SU-DHL-6 (cell line): ENCODE results near the gene GDI2.
"Not testable (repeated sequence)": the region's sequence is repeated elsewhere in the genome, so short reads cannot be mapped to it uniquely, and the experiment has no call there.

Source experiments
- H2AFZ ChIP-seq: fragments of 200-600 bp; sonication (generic); 2 replicates; pipeline ENCODE4 v1.6.1; 2014; ENCODE audit warnings: low read depth, mild to moderate bottlenecking, moderate library complexity, mixed read lengths, antibody characterized with exemption, low read length; ENCODE audit not compliant: severe bottlenecking
- H3F3A ChIP-seq: fragments of 200-600 bp; shearing (Covaris generic); 2 replicates; pipeline ENCODE4 v1.6.0; 2016; ENCODE audit warnings: antibody characterized with exemption, mild to moderate bottlenecking; ENCODE audit not compliant: insufficient read depth
- H3K27ac ChIP-seq: fragments of 200-600 bp; sonication (generic); 2 replicates; pipeline ENCODE4 v1.5.1; 2016; ENCODE audit warnings: low read depth, mild to moderate bottlenecking, low read length, moderate library complexity, mixed read lengths
- H3K27me3 ChIP-seq: fragments of 200-600 bp; sonication (generic), shearing (Covaris generic); 2 replicates; pipeline ENCODE4 v1.6.0; 2014; ENCODE audit warnings: mild to moderate bottlenecking, low read length
- H3K36me3 ChIP-seq: fragments of 200-600 bp; sonication (generic); 2 replicates; pipeline ENCODE4 v1.6.1; 2014; ENCODE audit warnings: mild to moderate bottlenecking, low read length, mixed read lengths
- H3K4me2 ChIP-seq: fragments of 300-600, 200-600 bp; shearing (Covaris generic), sonication (generic); 2 replicates; pipeline ENCODE4 v1.6.0; 2014; ENCODE audit warnings: low read length, low read depth, mild to moderate bottlenecking; ENCODE audit not compliant: poor library complexity, severe bottlenecking
- H3K4me3 ChIP-seq: fragments of 200-600 bp; sonication (generic); 2 replicates; pipeline ENCODE4 v1.5.1; 2014; ENCODE audit warnings: antibody characterized with exemption, low read length, mild to moderate bottlenecking, mixed read lengths; ENCODE audit not compliant: insufficient read depth, poor library complexity, severe bottlenecking
- H3K79me2 ChIP-seq: fragments of 200-600 bp; sonication (generic); 2 replicates; pipeline ENCODE4 v1.6.1; 2014; ENCODE audit warnings: mild to moderate bottlenecking, low read length, moderate library complexity; ENCODE audit not compliant: insufficient read depth
- H3K9ac ChIP-seq: fragments of 200-600 bp; sonication (generic); 2 replicates; pipeline ENCODE4 v1.7.0; 2014; ENCODE audit warnings: mild to moderate bottlenecking, low read length
- H3K9me2 ChIP-seq: fragments of 200-600 bp; sonication (generic); replicated peaks from 2 replicates; pipeline ENCODE4 v1.6.1; 2014; ENCODE audit warnings: low read length; ENCODE audit not compliant: insufficient read depth
- H3K9me3 ChIP-seq: fragments of 200-600 bp; sonication (generic); 2 replicates; pipeline ENCODE4 v1.6.1; 2014; ENCODE audit warnings: low read length, mixed read lengths; ENCODE audit not compliant: insufficient read depth
- H4K20me1 ChIP-seq: fragments of 200-600 bp; sonication (generic); 2 replicates; pipeline ENCODE4 v1.6.1; 2014; ENCODE audit warnings: low read depth, mild to moderate bottlenecking, antibody characterized with exemption, low read length, moderate library complexity, mixed read lengths
- EZH2phosphoT487 ChIP-seq: fragments of 200-600 bp; sonication (generic), shearing (Covaris generic); conservative IDR thresholded peaks from 2 replicates; pipeline ENCODE4 v1.6.1; 2018; ENCODE audit warnings: mild to moderate bottlenecking, antibody characterized with exemption, low read length, moderate library complexity, mixed read lengths
- TF ChIP-seq, protein P1 (sequence below): fragments of 200-600 bp; sonication (generic); IDR thresholded peaks from one replicate; pipeline ENCODE4 v1.5.1; 2017; ENCODE audit warnings: antibody characterized with exemption, mild to moderate bottlenecking, low read length, moderate library complexity; ENCODE audit not compliant: insufficient read depth, poor library complexity, severe bottlenecking

The GDI2 gene

DNA sequence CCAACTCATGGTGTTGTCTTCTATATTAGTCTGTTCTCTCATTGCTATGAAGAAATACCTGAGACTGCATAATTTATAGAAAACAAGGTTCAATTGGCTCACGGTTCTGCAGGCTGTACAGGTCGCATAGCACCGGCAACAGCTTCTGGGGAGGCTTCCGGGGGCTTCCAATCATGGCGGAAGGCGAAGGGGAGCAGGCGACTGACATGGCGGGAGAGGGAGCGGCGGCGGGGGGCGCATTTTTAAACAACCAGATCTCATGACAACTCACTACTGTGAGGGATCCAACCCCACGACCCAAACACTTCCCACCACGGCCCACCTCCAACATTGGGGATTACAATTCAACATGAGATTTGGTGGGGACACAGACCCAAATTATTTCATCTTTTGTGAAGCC is 28.7 kb upstream of the GDI2 start:
- H3K9ac ChIP-seq: peak overlapping the region; percentile 22

DNA sequence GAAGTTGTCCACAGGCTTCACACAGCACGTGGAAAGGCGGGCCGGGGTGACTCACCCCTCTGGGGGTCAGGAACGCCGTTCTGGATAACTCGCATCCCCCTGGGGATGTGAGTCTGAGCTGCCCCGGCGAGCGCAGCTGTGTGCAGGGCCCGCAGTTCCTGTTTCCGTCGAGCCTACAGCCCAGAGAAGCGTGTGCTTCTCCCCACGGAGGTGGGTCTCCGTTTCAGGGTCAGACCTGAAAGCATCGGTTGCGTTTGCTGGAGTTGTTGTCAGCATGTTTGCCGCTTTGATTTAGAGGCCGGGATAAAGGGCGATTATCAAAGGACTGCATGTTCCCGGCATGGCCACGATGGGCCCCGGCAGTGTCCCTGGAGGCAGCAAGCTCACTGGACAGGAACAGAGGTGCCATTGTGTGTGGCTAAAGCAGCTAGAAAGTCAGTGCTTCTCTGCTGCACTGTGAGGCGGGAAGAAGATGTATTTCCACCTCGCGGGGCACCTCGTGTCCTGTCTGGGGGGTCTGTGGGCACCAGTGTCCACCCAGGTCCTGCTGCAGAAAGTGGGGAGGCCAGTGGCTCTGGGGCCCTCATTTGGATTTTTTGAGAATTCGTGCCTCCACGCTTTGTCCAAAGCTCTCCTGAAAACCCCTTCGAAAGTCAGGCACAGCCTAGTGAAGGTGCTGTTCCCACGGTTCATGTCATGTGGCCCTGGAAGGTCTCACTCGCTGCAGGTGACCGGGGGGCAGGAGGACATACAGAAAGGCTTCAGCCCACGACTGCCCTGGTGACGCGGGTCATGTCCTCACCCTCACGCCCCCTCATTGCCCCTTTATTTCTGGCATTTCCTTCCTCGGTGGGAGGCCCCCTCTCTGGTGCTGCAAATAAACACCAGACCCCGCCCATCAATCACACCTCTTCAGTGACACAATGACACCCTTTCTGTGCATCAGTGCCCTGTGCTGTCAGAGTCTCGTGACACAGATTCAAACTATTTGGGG is 27.4 kb upstream of the GDI2 start:
- Histone ChIP-seq H4K20me1 (no peaks in the 10 kb centered on the region), H3K79me2 (no peaks in the 10 kb centered on the region), H3K27me3 (no peaks in the 10 kb centered on the region), H3K36me3 (no peaks in the 10 kb centered on the region), H3F3A (peaks cover 50% of the 10 kb centered on the region), H3K9me2 (no peaks in the 10 kb centered on the region), H3K9ac (peak overlapping the region; percentile 64), H3K4me3 (peak overlapping the region; percentile 42), H2AFZ (no peak overlapping the region), H3K9me3 (no peaks in the 10 kb centered on the region), H3K27ac (peak overlapping the region; percentile 93), H3K4me2 (peak overlapping the region; percentile 66)
- no peak for TF ChIP-seq EZH2phosphoT487
- TF ChIP-seq, protein P1, sequence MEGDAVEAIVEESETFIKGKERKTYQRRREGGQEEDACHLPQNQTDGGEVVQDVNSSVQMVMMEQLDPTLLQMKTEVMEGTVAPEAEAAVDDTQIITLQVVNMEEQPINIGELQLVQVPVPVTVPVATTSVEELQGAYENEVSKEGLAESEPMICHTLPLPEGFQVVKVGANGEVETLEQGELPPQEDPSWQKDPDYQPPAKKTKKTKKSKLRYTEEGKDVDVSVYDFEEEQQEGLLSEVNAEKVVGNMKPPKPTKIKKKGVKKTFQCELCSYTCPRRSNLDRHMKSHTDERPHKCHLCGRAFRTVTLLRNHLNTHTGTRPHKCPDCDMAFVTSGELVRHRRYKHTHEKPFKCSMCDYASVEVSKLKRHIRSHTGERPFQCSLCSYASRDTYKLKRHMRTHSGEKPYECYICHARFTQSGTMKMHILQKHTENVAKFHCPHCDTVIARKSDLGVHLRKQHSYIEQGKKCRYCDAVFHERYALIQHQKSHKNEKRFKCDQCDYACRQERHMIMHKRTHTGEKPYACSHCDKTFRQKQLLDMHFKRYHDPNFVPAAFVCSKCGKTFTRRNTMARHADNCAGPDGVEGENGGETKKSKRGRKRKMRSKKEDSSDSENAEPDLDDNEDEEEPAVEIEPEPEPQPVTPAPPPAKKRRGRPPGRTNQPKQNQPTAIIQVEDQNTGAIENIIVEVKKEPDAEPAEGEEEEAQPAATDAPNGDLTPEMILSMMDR: no peak

More for the DNA sequence above, 28.7 kb upstream of the GDI2 start:
- Histone ChIP-seq H3K4me3 (no peak overlapping the region), H3K27ac (peak overlapping the region; percentile 93), H3K4me2 (peak overlapping the region; percentile 66), H3F3A (peaks cover 62% of the 10 kb centered on the region), H3K9me2 (no peaks in the 10 kb centered on the region), H2AFZ (no peak overlapping the region), H3K36me3 (no peaks in the 10 kb centered on the region), H4K20me1 (no peaks in the 10 kb centered on the region), H3K27me3 (no peaks in the 10 kb centered on the region), H3K9me3 (no peaks in the 10 kb centered on the region), H3K79me2 (no peaks in the 10 kb centered on the region)
- no peak for TF ChIP-seq EZH2phosphoT487
- TF ChIP-seq, protein P1: no peak

DNA sequence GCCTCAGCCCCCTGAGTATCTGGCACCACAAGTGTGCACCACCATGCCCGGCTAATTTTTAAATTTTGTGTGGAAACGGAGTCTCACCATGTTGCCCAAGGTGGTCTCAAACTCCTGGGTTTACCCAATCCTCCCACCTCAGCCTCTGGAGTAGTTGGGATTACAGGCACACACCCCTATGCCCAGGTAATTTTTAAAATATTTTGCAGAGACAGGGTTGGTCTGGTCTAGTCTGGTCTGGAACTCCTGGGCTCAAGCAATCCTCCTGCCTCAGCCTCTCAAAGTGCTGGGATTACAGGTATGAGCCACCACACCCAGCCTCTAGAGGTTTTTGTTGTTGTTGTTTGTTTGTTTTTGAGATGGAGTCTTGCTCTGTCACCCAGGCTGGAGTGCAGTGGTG is 22.9 kb upstream of the GDI2 start:
- H3K4me3 ChIP-seq, H3K9me3 ChIP-seq, H3K9ac ChIP-seq, H4K20me1 ChIP-seq, H3K27me3 ChIP-seq, H3K36me3 ChIP-seq, H2AFZ ChIP-seq, H3K27ac ChIP-seq, H3K9me2 ChIP-seq, H3K79me2 ChIP-seq, H3K4me2 ChIP-seq: not testable (repeated sequence)
- peaks cover 11% of the 10 kb centered on the region for H3F3A ChIP-seq
